ENCODE measurements around the gene SLBP.

SLBP gene

DNA sequence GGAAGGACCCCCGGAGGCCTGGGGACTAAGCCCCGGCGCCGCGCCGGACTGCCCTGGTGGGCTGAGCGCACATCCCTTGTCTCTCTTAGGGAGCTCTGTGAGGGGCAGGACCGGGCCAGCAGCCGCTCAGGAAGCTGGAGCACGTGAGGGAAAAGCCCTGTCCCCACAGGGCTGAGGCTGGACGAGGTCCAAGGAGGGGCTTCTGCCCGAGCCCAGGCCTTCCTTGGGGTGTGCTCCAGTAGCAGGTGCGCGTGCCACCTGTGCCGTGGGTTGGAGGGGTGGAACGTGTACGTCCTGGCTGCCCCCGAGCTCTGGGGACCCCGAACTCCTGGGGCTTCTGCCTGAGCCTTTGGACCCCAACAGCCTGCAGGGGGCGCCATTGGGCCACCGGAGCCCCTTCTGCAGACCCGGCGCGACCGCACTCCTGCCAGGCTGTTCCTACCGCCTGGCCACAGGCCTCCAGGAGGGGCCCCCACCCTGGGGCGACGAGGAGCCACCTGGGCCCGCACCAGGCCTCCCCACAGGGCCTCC, 36.4 kb upstream of the SLBP start:
- peak; percentile 56 for DNase-seq (ENCODE audit: low spot score)

DNA sequence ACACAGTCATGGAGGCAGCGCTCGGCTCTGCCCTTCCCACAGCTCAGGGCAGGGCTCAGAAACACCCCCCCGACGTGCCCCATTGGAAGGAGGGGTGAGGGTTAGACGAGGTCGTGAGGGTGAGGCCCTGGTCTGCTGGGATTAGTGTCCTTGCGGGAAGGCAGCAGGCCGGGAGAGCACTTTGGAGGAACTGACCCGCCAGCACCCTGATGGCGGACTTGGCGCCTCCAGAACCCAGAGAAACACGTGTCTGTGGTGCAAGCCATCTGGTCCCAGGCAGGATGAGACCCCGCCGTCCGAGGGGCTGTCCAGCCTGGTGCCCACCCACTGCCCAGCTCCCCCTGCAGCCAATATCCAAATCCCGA, 35.5 kb upstream of the SLBP start:
- no peak for DNase-seq (ENCODE audit: low spot score)

DNA sequence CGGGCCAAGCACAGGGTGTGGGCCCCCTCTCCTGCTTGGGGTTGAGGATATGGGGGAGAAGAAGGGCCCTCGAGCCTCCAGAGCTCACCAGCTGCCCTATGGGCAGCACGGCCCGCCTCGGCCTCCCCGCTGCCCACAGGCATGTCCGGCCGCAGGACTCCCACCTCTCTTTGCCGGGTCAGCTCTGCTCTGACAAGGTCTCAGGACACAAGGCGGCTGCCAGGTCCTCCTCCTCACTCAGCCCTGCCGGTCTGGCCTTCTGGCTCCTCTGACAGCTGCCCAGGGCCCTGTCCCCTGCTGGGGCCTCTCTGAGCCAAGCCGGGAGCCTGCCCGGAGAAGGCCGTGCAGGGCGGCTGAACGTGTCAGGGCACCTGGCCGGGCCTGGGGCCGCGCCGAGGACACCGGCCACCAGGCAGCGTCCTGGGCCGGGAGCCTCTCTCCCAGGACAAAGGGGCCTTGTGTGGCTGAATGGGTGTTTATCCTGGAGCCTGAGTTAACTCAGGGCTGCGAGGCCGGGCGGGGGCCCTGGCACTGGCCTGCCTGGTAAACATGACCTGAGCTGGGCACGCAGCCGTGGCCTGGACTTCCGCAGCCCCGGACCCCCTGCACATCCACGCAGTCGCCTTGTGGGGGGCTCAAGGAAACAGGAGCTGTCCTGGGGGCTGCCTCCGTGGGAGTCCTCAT, 34.9 kb upstream of the SLBP start:
- DNase-seq (ENCODE audit: low spot score), result peak; percentile 58

DNA sequence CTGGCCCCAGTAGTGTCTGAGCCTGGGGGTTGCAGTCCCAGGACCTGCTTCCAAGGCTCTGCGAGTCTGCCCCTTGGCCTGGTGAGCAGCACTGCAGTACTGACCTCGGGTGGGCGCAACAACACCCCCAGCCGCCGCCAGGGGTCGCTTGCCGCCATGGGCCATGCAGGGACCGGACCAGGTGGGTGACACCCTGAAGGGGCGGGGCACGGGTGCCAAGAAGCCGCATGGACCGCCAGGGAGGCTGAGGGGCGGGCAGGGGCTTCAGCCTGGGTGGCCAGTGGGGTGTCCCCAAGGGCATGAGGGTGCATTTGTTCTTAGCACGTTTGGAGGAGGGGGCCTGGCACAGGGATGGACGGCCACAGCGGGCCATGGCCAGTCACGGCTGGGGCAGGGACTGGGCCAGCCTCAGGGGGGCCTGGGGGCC, 34.2 kb upstream of the SLBP start:
- DNase-seq (ENCODE audit: low spot score), result no peak

DNA sequence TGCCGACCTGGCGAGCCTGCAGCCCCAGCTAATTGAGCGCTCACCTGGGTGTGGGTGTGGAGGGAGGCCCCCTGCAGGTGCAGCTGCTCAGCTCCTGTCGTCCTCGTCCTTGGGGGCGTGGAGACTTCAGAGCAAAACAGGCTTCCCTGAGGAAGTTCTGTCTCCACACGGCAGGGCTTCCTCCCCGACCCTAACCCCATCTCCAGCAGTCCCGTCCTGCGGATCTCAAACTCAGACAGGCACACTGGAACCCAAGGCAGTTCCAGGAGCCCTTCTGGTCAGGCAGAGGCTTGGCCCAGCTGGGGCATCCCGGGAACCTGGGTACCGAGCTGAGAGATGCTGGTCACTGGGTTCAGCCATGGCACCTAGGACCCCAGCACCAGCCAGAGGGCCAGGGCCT, 33.6 kb upstream of the SLBP start:
- no peak for DNase-seq (ENCODE audit: low spot score)

DNA sequence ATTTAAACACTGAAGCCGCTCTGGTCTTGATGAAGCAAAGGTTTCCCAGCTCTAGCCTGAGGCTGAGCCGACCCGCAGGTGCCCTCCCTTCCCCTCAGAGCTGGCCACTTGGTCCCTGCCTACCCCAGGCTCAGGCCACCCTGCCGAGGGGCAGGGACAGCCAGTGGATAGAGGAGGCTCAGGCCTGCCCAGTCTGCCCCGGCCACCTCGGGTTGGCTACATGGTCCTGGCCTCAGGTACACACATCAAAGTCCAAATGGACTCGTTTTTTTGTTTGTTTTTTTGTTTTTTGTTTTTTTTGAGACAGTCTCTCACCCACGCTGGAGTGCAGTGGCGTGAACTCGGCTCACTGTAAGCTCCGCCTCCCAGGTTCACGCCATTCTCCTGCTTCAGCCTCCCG, 33.0 kb upstream of the SLBP start:
- DNase-seq (ENCODE audit: low spot score), result no peak

DNA sequence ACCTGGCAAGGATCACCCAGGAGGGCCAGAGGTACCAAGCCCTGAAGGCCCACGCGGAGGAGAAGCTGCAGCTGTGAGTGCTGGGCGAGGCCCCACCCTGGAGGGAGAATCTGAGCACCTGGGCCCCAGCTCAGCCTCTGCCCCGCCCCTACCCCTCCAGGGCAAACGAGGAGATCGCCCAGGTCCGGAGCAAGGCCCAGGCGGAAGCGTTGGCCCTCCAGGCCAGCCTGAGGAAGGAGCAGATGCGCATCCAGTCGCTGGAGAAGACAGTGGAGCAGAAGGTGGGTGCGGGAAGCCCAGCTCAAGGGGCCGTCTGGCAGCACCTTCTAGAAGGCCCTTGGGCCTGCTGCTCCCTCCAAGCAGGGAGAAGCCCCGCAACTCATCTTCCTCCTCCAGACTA, 32.4 kb upstream of the SLBP start:
- DNase-seq (ENCODE audit: low spot score), result no peak

DNA sequence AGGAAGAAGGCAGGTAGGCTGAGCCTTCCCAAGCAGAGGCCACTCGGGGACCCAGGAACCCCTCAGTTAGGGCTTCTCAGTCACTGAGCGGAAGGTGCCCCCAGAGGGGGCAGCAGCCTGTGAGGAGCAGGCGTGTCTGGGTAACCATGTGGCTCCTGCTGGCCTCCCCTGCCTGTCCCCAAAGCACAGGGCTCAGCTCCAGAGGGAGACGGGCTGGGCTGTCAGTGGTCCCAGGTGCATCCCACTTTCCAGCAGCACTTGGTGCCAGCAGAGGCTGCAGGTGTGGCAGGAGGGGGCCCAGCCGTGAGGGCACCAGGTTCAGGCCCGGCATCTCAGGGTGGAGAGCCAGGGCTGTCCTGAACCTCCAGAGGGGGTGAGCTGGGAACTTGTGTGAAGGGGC, 31.9 kb upstream of the SLBP start:
- no peak for DNase-seq (ENCODE audit: low spot score)

DNA sequence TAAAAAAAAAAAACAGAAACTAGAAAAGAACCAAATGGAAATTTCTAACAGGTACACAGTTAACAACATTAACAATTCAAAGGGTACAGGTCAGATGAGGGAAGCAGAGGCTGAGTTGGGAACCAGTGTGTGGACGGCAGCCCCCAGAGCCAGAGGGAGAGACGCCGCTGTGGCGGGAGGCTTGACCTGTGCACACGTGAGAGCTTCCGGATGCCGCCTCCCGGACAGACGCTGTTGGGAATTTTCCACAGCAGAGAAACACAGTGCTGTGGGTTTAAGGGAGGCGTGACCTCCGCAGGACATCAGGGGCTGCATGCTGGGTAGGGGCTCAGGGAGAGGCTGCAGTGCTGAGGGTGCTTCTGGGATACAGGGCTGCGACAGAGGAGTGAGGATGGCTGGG, 31.4 kb upstream of the SLBP start:
- no peak for DNase-seq (ENCODE audit: low spot score)

DNA sequence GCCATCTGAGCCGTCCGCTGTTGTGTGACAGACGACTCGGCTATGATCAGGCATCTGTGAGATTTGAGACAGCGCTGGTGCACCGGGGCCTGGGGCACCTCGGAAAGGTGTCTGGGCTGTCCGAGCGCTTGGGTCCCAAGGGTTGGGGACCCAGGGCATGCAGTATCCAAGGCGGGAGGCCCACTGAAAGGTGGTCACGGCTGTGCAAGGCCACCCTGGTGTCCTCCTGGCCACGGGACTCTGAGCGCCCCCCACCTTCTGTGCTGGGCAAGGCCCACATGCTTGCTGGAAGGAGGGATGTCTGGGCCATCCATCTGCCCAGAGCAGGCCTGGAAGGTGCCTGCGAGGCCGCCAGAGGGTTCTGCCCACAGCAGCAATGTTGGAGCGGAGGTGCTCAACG, 29.1 kb upstream of the SLBP start:
- DNase-seq (ENCODE audit: low spot score), result no peak

DNA sequence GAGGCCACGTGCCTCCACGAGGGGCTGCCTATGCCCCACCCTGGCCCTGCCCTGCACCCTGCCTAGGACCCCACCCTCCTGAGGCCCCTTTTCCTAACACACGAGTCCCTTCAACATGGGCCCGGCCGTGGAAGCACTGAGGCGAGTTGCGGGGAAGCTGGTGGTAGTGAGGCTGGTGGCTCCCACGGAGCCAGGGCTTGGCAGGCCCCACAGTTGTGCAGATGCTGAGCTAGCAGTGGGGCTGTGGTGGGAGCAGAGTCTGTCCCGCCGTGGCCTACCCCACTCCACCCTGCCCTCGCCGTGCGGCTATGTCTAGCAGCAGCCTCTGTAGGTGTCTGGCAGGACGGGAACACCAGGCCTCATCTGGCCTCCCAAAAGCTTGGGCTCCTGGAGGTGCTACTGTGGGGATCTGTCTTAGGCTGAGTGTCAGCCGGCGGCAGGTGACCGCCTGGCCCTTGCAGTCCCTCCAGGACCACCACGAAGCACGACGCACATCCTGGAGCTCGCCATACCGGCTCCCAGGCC, 28.0 kb upstream of the SLBP start:
- DNase-seq (ENCODE audit: low spot score), result no peak

DNA sequence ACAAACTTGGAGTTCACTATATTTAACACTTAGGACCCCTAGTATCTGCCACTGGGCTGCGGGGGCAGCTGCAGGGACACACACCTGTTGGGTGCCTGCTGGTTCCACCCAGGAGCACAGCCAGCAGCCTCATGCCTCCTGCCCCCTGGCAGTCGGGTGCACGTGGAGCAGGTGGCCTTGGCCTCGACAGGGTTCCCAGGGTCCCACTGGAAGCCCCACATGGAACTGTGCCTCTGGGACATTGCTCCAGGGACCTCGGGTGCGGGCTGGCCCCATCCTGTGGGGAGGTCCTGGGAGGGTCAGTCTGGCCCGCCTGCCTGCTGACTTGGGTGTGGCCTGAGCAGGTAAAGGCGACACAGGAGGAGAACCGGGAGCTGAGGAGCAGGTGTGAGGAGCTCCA, 27.2 kb upstream of the SLBP start:
- DNase-seq (ENCODE audit: low spot score), result no peak

DNA sequence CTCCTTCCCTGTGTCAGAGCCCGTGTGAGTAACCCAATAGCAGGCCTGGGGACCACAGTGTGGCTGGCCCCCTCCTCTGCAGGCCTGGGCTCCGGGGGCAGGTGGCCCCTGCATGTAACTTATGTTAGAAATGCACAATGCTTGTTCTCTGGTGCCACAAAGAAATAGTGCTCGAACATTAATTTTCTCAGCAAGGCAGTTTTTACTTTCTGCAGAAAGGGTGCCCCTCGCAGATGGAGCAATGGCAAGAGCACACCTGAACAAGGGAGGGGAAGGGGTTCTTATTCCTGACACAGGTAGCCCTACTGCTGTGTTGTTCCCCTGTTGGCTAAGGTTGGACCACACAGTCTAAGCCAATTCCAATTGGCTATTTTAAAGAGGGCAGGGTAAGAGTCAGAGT, 26.3 kb upstream of the SLBP start:
- no peak for DNase-seq (ENCODE audit: low spot score)

DNA sequence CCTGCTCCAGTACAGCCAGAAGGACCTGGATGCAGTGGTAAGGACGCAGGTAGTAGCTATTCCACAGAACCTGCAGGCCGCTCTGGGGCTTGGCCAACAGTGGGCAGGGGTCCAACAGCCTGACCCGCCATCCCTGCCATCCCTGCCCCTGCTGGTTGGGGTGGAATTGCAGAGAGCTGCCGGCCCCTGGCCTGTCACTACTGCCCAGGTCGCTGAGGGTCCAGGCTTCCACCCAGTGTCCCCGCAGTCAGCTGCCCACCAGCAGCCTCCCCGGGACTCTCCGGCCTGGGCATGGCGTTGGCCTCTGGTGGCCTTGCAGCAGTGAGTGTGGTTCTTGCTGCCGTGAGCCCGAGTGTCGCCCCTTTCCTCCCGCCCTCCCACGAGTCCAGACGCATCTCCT, 25.5 kb upstream of the SLBP start:
- no peak for DNase-seq (ENCODE audit: low spot score)

DNA sequence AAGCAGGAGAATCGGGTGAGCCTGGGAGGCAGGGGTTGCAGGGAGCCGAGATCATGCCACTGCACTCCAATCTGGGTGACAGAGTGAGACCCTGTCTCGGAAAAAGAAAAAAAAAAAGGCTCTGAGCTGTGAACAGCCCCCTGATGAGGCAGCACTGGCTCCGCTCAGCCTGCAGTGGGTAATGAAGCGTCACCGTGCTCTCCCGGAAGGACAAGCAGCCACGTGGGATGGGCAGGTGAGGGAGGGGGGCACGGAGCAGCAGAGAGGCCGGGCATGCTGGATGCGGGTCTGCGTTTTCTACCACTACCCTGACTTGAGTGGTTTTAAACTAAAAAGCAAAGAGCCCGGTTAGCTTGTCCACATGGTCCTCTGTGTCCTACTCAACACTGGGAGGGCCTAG, 24.7 kb upstream of the SLBP start:
- DNase-seq (ENCODE audit: low spot score), result no peak

DNA sequence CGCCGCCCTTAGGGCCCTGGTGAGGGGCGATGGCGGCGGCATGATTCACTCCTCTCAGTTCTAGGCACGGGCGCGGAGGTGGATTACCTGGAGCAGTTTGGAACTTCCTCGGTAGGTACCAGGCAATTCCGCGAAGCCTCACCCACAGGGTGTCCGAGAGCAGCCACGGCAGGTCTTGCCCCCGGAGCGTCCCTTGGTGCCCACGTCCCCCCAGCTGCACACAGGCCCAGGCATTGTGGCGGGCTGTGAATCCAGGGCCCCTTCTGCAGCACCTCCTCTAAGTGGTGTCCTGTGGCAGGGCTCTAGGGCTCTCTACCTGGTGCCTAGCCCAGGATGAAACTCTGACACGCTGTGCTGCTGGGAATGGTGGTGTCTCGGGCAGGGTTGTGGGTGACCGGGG, 23.1 kb upstream of the SLBP start:
- DNase-seq (ENCODE audit: low spot score), result no peak

DNA sequence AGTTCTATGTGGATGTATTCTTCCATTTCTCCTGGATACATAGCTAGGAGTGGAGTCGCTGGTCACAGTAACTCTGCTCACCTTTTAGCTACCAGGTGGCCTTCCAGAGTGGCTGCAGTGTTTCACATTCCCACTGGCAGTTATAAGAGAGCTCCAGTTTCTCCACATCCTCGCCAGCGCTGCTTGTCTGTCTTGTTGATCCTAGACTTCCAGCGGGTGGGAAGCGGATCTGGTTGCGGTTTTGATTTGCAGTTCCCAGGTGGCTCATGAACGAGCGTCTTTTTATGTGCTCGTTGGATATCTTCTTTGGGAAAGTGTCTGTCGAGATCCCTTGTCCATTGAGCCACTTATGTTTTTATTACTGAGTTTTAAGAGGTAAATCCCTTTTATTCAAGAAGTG, 20.8 kb upstream of the SLBP start:
- no peak for DNase-seq (ENCODE audit: low spot score)

DNA sequence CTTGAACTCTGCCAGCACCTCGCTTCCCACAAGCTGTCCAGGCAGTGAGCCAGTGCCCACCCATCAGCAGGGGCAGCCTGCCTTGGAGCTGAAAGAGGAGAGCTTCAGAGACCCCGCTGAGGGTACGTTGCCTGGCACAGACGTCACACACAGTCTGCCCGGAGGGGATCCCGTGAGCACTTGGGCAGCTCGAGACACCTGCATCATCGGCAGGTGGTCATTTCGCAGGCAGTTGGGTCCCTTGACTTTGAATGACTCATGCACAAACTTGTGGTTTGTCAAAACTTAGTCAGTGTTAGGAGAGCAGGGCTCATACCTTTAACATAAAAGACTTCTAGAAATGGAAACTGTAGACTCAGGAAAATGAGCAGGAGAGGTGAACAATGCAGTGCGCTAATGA, 19.1 kb upstream of the SLBP start:
- no peak for DNase-seq (ENCODE audit: low spot score)

DNA sequence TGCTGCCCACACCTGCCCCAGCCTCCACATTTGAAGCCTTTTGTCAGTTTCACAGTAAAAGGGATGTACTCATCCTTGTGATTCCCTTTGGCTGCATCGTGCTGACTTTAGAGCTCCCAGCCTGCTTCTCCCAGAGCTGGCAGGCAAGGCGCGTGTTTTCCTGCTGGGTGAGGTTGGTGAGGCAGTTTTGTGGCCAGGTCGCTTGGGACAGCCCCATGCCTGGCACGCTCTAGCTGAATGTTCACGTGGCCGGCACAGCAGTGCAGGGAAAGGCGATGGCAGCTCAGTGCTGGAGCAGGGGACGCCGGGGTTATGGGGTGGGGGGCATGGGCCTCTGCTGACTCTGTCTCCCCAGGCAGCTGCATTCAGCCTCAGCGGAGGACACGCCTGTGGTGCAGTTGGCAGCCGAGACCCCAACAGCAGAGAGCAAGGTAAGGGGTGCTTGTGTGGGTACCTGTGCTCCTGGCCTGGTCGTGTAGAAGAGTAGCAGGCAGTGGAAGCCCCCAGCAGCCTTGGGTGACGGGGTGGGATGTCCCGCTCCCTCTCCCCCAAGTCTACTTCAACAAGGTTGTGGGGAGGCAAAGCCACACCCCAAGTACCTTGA, 18.5 kb upstream of the SLBP start:
- DNase-seq (ENCODE audit: low spot score), result no peak

DNA sequence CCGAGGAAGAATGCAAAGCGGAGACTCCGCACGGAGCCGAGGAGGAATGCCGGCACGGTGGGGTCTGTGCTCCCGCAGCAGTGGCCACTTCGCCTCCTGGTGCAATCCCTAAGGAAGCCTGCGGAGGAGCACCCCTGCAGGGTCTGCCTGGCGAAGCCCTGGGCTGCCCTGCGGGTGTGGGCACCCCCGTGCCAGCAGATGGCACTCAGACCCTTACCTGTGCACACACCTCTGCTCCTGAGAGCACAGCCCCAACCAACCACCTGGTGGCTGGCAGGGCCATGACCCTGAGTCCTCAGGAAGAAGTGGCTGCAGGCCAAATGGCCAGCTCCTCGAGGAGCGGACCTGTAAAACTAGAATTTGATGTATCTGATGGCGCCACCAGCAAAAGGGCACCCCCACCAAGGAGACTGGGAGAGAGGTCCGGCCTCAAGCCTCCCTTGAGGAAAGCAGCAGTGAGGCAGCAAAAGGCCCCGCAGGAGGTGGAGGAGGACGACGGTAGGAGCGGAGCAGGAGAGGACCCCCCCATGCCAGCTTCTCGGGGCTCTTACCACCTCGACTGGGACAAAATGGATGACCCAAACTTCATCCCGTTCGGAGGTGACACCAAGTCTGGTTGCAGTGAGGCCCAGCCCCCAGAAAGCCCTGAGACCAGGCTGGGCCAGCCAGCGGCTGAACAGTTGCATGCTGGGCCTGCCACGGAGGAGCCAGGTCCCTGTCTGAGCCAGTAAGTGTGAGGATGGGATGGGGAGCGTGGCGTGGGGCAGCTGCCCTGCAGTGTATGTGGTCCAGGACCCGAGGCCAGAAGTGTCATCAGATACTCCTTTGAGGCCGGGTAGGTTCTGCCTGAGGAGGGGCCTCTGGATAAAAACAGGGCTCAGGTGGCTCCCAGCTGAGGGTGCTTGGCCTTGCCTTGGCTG, 16.2 kb upstream of the SLBP start:
- DNase-seq (ENCODE audit: low spot score), result no peak

DNA sequence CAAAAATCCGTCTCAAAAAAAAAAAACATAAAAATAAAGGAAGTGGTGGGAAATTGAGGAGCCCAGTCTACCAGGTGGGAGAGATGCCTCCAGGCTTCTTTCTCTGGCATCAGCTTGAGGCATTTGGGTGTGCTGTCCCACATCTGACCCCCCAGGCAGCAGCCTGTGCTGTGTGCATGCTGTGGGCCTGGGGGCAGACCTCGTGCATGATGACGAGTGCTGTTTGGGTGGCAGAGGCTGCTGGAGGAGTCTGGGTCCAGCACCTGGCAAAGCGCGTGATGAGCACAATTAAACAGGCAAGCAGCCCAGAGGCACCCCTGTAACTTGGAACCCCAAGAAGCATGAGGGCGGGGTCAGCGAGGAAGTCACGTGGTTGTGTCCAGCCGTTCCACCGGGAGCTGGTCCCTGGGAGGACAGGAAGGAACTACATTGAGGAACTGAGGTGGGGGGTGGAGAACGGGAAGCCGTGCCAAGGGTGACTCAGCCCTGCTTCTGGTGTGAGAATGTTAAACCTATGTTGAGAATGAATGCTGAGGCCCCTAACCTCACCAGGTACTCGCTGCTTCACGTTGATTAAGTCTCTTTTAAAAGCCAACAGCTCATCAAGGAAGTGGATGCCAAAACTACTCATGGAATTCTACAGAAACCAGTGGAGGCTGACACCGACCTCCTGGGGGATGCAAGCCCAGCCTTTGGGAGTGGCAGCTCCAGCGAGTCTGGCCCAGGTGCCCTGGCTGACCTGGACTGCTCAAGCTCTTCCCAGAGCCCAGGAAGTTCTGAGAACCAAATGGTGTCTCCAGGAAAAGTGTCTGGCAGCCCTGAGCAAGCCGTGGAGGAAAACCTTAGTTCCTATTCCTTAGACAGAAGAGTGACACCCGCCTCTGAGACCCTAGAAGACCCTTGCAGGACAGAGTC, 15.3 kb upstream of the SLBP start:
- peak; percentile 55 for DNase-seq (ENCODE audit: low spot score)

Measured in Ammon's horn (tissue), 1 donor.